ENCODE results near the gene TMEM151A. TPM values are rescaled to one million over a fixed set of nuclear protein-coding genes. Genes with fewer than 3 reads are reported as not detected.

The TMEM151A gene
- total and polyA plus RNA-seq, 2 of the 4 experiments (the other 2 are of a cell fraction): 0.03 TPM; not detected in 1

DNA sequence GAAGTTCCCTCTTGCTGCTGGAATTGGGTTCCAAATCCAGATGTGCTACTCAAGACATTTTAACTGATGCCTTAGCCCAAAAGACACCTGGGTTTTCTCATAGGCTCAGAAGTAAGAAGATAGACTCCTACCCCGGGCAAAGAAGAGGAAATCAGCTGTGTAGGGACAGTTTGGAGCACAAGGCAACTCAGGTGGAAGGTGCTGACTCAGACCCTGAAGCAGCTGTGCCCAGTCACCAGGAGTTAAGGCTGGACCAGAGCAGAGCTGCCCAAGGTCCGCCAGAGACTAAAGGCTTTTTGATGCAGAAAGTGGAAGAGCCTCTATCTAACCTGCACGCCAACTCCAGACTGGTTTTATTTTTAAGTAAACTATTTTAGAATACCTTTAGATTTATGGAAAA, 43.9 kb upstream of the TMEM151A start:
- Histone ChIP-seq H3K4me2 (ENCODE audit: low read depth, low read length) (no peak overlapping the region), H2BK15ac (ENCODE audit: low read depth, low read length) (no peak overlapping the region), H2BK20ac (ENCODE audit: low read depth, low read length) (no peak overlapping the region), H3K27me3 (ENCODE audit: control insufficient read depth, insufficient read depth, low read length) (no peaks in the 10 kb centered on the region), H4K20me1 (ENCODE audit: insufficient read depth, low read length) (no peaks in the 10 kb centered on the region), H3K23ac (ENCODE audit: low read depth, low read length) (no peak overlapping the region), H4K5ac (ENCODE audit: low read depth, low read length) (no peak overlapping the region), H2BK120ac (ENCODE audit: low read depth, low read length) (no peak overlapping the region), H3K56ac (ENCODE audit: extremely low read depth, insufficient read depth, low read length) (no peak overlapping the region), H2AK5ac (ENCODE audit: low read depth, low read length) (no peak overlapping the region), H4K91ac (ENCODE audit: insufficient read depth, low read depth, low read length) (no peak overlapping the region), H3K79me1 (ENCODE audit: low read depth in 1 of 2, low read length in 2 of 2) (no peaks in the 10 kb centered on the region; a peak in 1 of 4 replicates), H3K18ac (ENCODE audit: low read depth, low read length) (no peak overlapping the region), H2AK9ac (replicated peaks; ENCODE audit: low read depth, low read length, poor library complexity) (no peak overlapping the region), H3K4me3 (ENCODE audit: insufficient read depth, low read depth, low read length) (no peak overlapping the region), H2BK5ac (ENCODE audit: low read depth, low read length, poor library complexity, severe bottlenecking) (no peak overlapping the region), H3K4me1 (ENCODE audit: control insufficient read depth, insufficient read depth, low read length) (no peaks in the 10 kb centered on the region), H2AFZ (replicated peaks; ENCODE audit: low read length, poor library complexity) (no peak overlapping the region), H3K27ac (ENCODE audit: insufficient read depth, low read length) (no peak overlapping the region), H3K9ac (ENCODE audit: low read depth, low read length) (no peak overlapping the region), H3K4ac (ENCODE audit: low read depth, low read length) (no peak overlapping the region), H3K36me3 (ENCODE audit: control insufficient read depth, insufficient read depth, low read length) (peaks cover 24% of the 10 kb centered on the region), H3K9me3 (ENCODE audit: control insufficient read depth, insufficient read depth, low read length) (no peaks in the 10 kb centered on the region), H4K8ac (ENCODE audit: low read depth in 2 of 2, low read length in 2 of 2) (no peak overlapping the region), H3K9me1 (ENCODE audit: insufficient read depth, low read length) (peaks cover 11% of the 10 kb centered on the region; the same call in 1 of the 2 replicates), H3K14ac (replicated peaks; ENCODE audit: low read depth, low read length) (no peak overlapping the region)
- no peak for ATAC-seq (ENCODE audit: low read depth)
- DNase-seq: no peak
- POLR2A ChIA-PET (ENCODE audit: unreplicated experiment): no interaction called here
- TF ChIP-seq, protein P1, sequence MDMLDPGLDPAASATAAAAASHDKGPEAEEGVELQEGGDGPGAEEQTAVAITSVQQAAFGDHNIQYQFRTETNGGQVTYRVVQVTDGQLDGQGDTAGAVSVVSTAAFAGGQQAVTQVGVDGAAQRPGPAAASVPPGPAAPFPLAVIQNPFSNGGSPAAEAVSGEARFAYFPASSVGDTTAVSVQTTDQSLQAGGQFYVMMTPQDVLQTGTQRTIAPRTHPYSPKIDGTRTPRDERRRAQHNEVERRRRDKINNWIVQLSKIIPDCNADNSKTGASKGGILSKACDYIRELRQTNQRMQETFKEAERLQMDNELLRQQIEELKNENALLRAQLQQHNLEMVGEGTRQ (IDR thresholded peaks at IDR 0.05; ENCODE audit: low read depth, low read length): no peak
- no peak for TF ChIP-seq RFX5 (IDR thresholded peaks at IDR 0.05; ENCODE audit: low read depth, low read length)
- no peak for TF ChIP-seq SMC3 (IDR thresholded peaks at IDR 0.05; ENCODE audit: low read depth, low read length)
- in situ Hi-C loops (cut with MboI; ENCODE audit: low sequenced_read_pairs): no loop called here
- BruUV-seq (replicated peaks): no TSS peak
- dilution Hi-C loops (cut with HindIII; ENCODE audit: low sequenced_read_pairs, unreplicated experiment): no loop called here
- no CpG with 5 or more reads among the region's 3 CpGs for WGBS, 2 experiments (ENCODE audit: extremely low coverage in 2 of 2, insufficient read length in 1 of 2)
- intact Hi-C loops (cut with micrococcal nuclease): no loop called here
- CTCF ChIA-PET: no interaction called here

All from IMR-90 (cell line).